AG04450 (cell line): ENCODE results near the gene RASAL1. TPM values are rescaled to one million over a fixed set of nuclear protein-coding genes. Genes with fewer than 3 reads are reported as not detected.

Experiments
- CTCF ChIA-PET: fragments of 300-600, 350-600 bp; formaldehyde crosslinking; extraction: SDS; loops from one replicate; lab custom pipeline; 2022; ENCODE audit warnings: antibody characterized with exemption, inconsistent platforms; lab: Charles Lee
- POLR2A ChIA-PET: fragments of 350-600 bp; formaldehyde crosslinking; extraction: SDS; loops from one replicate; lab custom pipeline; 2021; ENCODE audit warnings: antibody characterized with exemption, inconsistent platforms; lab: Yijun Ruan, JAX
- DNase-seq: peaks from one replicate; pipeline ENCODE4 v3.0.0-alpha.2; 2011; ENCODE audit warnings: low read depth, low spot score
- H3K27ac ChIP-seq: one replicate; pipeline ENCODE4 v1.5.1; 2012; ENCODE audit warnings: low read depth, low read length, control low read depth
- H3K27me3 ChIP-seq: one replicate; pipeline ENCODE4 v1.6.0; 2012; ENCODE audit warnings: low read length; ENCODE audit not compliant: control insufficient read depth, insufficient read depth
- H3K4me3 ChIP-seq: 2 replicates; pipeline ENCODE4 v1.5.1; 2011; ENCODE audit warnings: mild to moderate bottlenecking, low read depth, low read length, control low read depth
- H3K9me3 ChIP-seq: 2 replicates; pipeline ENCODE4 v1.5.1; 2012; ENCODE audit warnings: low read length; ENCODE audit not compliant: control insufficient read depth, insufficient read depth
- polyA plus RNA-seq: library from polyadenylated mRNA; depleted of rRNA; stranded (reverse); fragments of >200 nt; gene quantifications from 2 replicates; pipeline ENCODE4 v1.2.3, GENCODE V29; 2011
- TF ChIP-seq, protein P1 (sequence below): IDR thresholded peaks from 2 replicates; pipeline ENCODE4 v1.5.1; 2011; ENCODE audit warnings: low read depth, low read length, control low read depth, inconsistent platforms

The RASAL1 gene
- polyA plus RNA-seq, 1 experiment: not detected

DNA sequence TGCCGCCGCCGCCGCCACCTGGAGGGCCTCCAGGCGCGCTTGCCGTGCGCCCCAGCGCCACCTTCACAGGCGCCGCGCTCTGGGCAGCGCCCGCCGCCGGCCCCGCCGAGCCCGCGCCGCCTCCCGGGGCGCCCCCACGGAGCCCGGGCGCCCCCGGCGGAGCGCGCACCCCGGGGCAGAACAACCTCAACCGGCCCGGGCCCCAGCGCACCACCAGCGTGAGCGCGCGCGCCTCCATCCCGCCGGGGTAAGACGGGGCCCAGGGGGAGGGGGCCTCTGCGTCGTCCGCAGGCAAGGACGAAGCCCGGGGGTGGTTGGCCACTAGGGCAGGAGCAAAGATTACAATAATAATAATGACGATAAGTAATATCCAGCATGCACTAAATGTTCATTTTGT lies 57.7 kb downstream of the RASAL1 start:
- Histone ChIP-seq H3K27me3 (peaks cover 20% of the 10 kb centered on the region), H3K9me3 (no peaks in the 10 kb centered on the region; the same call in 1 of the 2 replicates), H3K27ac (no peak overlapping the region), H3K4me3 (no peak overlapping the region)
- DNase-seq: no peak
- ChIA-PET POLR2A (no interaction called here), CTCF (no interaction called here)
- TF ChIP-seq, protein P1, sequence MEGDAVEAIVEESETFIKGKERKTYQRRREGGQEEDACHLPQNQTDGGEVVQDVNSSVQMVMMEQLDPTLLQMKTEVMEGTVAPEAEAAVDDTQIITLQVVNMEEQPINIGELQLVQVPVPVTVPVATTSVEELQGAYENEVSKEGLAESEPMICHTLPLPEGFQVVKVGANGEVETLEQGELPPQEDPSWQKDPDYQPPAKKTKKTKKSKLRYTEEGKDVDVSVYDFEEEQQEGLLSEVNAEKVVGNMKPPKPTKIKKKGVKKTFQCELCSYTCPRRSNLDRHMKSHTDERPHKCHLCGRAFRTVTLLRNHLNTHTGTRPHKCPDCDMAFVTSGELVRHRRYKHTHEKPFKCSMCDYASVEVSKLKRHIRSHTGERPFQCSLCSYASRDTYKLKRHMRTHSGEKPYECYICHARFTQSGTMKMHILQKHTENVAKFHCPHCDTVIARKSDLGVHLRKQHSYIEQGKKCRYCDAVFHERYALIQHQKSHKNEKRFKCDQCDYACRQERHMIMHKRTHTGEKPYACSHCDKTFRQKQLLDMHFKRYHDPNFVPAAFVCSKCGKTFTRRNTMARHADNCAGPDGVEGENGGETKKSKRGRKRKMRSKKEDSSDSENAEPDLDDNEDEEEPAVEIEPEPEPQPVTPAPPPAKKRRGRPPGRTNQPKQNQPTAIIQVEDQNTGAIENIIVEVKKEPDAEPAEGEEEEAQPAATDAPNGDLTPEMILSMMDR: no peak

DNA sequence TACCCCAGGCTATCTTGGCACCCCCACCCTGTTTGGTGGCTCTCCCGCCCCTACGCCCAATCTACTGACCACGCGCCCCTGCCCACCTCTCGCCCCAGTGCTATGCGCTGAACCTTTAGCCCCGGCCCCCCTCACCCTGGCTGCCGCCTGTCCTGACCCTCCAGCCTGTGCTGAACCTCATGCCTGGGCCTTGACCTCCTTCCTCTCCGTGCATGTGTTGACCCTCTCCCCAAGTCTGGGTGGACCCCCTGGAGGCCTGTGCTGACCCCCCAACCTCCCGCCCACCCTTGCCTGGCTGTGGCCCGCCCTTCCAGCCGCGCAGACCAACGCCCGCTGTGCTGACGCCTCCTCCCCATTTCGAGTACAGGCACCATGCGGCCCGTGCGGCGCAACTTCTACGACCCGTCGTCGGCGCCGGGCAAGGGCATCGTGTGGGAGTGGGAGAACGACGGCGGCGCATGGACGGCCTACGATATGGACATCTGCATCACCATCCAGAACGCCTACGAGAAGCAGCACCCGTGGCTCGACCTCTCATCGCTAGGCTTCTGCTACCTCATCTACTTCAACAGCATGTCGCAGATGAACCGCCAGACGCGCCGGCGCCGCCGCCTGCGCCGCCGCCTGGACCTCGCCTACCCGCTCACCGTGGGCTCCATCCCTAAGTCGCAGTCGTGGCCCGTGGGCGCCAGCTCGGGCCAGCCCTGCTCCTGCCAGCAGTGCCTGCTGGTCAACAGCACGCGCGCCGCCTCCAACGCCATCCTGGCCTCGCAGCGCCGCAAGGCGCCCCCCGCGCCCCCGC lies 58.3 kb downstream of the RASAL1 start:
- no peak for DNase-seq
- TF ChIP-seq, protein P1: no peak
- CTCF ChIA-PET: no interaction called here
- POLR2A ChIA-PET: no interaction called here
- Histone ChIP-seq H3K9me3 (no peaks in the 10 kb centered on the region; the same call in 1 of the 2 replicates), H3K4me3 (no peak overlapping the region), H3K27ac (no peak overlapping the region), H3K27me3 (peaks cover 20% of the 10 kb centered on the region)

DNA sequence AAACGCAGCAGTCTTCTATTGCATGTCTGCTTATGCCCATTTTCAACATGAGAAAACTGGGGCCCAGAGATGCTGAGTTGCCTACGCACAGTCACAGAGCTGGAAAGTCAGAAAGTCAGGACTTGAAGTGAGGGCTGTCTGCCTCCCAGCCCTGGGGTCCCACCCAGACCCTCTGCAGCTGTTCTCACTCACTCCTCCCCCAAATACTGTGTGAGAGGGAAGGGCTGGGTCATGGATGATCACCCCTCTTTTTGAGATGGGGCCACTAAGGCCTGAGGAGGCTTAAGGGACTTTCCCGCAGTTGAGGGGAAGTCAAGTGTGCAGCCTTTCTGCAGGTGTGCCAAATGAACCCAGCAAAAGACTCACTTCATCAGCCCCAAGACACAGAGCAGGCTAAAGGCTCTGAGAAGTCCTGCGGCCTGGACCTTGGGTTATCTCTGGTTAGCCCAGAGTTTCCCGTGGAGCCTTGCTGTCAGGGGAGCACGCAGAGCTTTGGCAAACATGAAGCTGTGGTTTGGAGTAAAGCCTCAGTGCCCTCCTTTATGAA lies 60.4 kb downstream of the RASAL1 start:
- H3K27me3 ChIP-seq: peaks cover 20% of the 10 kb centered on the region
- H3K9me3 ChIP-seq: no peaks in the 10 kb centered on the region; the same call in 1 of the 2 replicates
- H3K4me3 ChIP-seq: no peak overlapping the region
- TF ChIP-seq, protein P1: no peak
- H3K27ac ChIP-seq: no peak overlapping the region
- ChIA-PET POLR2A (no interaction called here), CTCF (no interaction called here)
- no peak for DNase-seq

- CTCF ChIA-PET: no interaction called here
These were observed 62.0 kb downstream of the RASAL1 start for GRCh38 chr12:113073586-113073985.

GRCh38 chr12:113072136-113072535 lies 63.4 kb downstream of the RASAL1 start:
- Histone ChIP-seq H3K4me3 (no peak overlapping the region), H3K27me3 (peaks cover 15% of the 10 kb centered on the region), H3K27ac (no peak overlapping the region), H3K9me3 (no peaks in the 10 kb centered on the region; the same call in 1 of the 2 replicates)
- POLR2A ChIA-PET: no interaction called here
- DNase-seq: no peak
- CTCF ChIA-PET: no interaction called here
- TF ChIP-seq, protein P1: no peak

More at GRCh38 chr12:113073586-113073985, 62.0 kb downstream of the RASAL1 start:
- no peak for DNase-seq
- no peak overlapping the region for H3K4me3 ChIP-seq
- TF ChIP-seq, protein P1: no peak
- H3K9me3 ChIP-seq: no peaks in the 10 kb centered on the region; the same call in 1 of the 2 replicates
- H3K27me3 ChIP-seq: peaks cover 17% of the 10 kb centered on the region
- POLR2A ChIA-PET: no interaction called here
- H3K27ac ChIP-seq: no peak overlapping the region
